ENCODE measurements around the gene RNF5.

Gene RNF5

GRCh38 chr6:32151181-32151862 lies 26.9 kb upstream of the RNF5 start:
- Histone ChIP-seq H3K27me3 (replicated peaks) (no peaks in the 10 kb centered on the region), H3K4me3 (ENCODE audit: low read depth, low read length) (peak overlapping the region; percentile 39), H3K27ac (no peak overlapping the region), H3K36me3 (replicated peaks) (peaks cover 2% of the 10 kb centered on the region)
- in situ Hi-C loops (cut with HindIII; ENCODE audit: low pct_ligation_motif_present, low sequenced_read_pairs) = no loop called here
- no peak for TF ChIP-seq CTCF (IDR thresholded peaks at IDR 0.05; ENCODE audit: low read depth, low read length, missing control alignments)
- DNase-seq = no peak

- no peak for DNase-seq
- Histone ChIP-seq H3K27me3 (replicated peaks) (no peaks in the 10 kb centered on the region), H3K36me3 (replicated peaks) (peaks cover 4% of the 10 kb centered on the region), H3K27ac (peak within 1 kb of the TSS; percentile 80), H3K4me3 (ENCODE audit: low read depth, low read length) (peak within 1 kb of the TSS; percentile 86)
- in situ Hi-C loops (cut with HindIII; ENCODE audit: low pct_ligation_motif_present, low sequenced_read_pairs) = no loop called here
- no peak for TF ChIP-seq CTCF (IDR thresholded peaks at IDR 0.05; ENCODE audit: low read depth, low read length, missing control alignments)
These were observed 26.1 kb upstream of the RNF5 start, which contains the start of gene PRRT1 for GRCh38 chr6:32151863-32152768. Gene PRRT1, minus strand, starts transcription at chr6:32151939. Its CDS starts 112 bp downstream, at chr6:32151827.

- Histone ChIP-seq H3K27me3 (replicated peaks) (no peaks in the 10 kb centered on the region), H3K4me3 (ENCODE audit: low read depth, low read length) (peak overlapping the region; percentile 86), H3K27ac (peak overlapping the region; percentile 80), H3K36me3 (replicated peaks) (peaks cover 6% of the 10 kb centered on the region)
- in situ Hi-C loops (cut with HindIII; ENCODE audit: low pct_ligation_motif_present, low sequenced_read_pairs) = no loop called here
- DNase-seq = peak; percentile 58
- no peak for TF ChIP-seq CTCF (IDR thresholded peaks at IDR 0.05; ENCODE audit: low read depth, low read length, missing control alignments)
These were observed 25.2 kb upstream of the RNF5 start for GRCh38 chr6:32152769-32153563.

- H3K36me3 ChIP-seq (replicated peaks) = peaks cover 9% of the 10 kb centered on the region
- H3K27me3 ChIP-seq (replicated peaks) = no peaks in the 10 kb centered on the region
- peak; percentile 93 for DNase-seq
- peak within 1 kb of the TSS; percentile 86 for H3K4me3 ChIP-seq (ENCODE audit: low read depth, low read length)
- TF ChIP-seq CTCF (IDR thresholded peaks at IDR 0.05; ENCODE audit: low read depth, low read length, missing control alignments) = peak; percentile 46
- in situ Hi-C loops (cut with HindIII; ENCODE audit: low pct_ligation_motif_present, low sequenced_read_pairs) = no loop called here
- H3K27ac ChIP-seq = peak within 1 kb of the TSS; percentile 80
These were observed 24.4 kb upstream of the RNF5 start, which contains the start of gene PPT2 for GRCh38 chr6:32153564-32154513. Gene PPT2, plus strand, starts transcription at chr6:32154141. Its CDS starts 454 bp downstream, at chr6:32154595.
